SK-N-MC (cell line): ENCODE data around the gene PAGR1.

ENCODE experiments used
- EZH2 ChIP-seq: fragments of 200-600 bp; sonication (generic); IDR thresholded peaks from one replicate; pipeline ENCODE4 v1.6.1; 2017; ENCODE audit warnings: antibody characterized with exemption
- POLR2AphosphoS5 ChIP-seq: IDR thresholded peaks from 2 replicates; pipeline ENCODE4 v1.6.1; 2012; ENCODE audit warnings: mild to moderate bottlenecking, low read depth, low read length, borderline replicate concordance

DNA sequence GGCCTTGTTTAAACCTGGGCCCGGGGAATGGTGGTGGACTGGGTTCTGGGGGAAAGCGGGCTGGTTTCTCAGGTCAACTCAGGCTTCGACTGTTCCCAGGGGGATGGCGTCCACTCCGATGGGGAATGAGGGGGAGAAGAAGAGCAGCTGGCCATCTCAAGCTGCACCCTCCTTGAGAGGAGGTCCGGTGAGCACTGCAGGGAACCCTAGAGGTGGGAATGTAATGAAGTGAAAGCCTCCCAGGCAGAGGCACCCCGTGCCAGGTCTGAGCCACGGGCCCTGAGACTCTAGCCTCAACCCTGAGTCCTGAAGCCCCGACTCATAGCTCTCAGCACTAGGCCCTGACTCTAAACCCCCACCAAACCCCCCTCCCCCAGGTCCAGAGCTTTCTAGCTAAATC lies 48.3 kb downstream of the PAGR1 start:
- TF ChIP-seq POLR2AphosphoS5: no peak
- no peak for TF ChIP-seq EZH2
